GM19240 (cell line): ENCODE measurements around the gene TUBB6.

Experiments
- DNase-seq: peaks from one replicate; pipeline ENCODE4 v3.0.0; 2011; ENCODE audit warnings: low spot score; ENCODE audit not compliant: insufficient read length

The TUBB6 gene

GRCh38 chr18:12336171-12336613, 28.2 kb downstream of the TUBB6 start:
- no peak for DNase-seq

- no peak for DNase-seq
Measured at GRCh38 chr18:12336887-12337286, 28.8 kb downstream of the TUBB6 start.

- no peak for DNase-seq
Measured at GRCh38 chr18:12338382-12338781, 30.3 kb downstream of the TUBB6 start.

GRCh38 chr18:12340945-12341660, 33.1 kb downstream of the TUBB6 start:
- no peak for DNase-seq

- no peak for DNase-seq
Measured at GRCh38 chr18:12342661-12343060, 34.6 kb downstream of the TUBB6 start.

GRCh38 chr18:12345491-12346239, 37.6 kb downstream of the TUBB6 start:
- no peak for DNase-seq

GRCh38 chr18:12346240-12346565, 38.2 kb downstream of the TUBB6 start:
- DNase-seq: no peak

GRCh38 chr18:12347895-12348294, 39.9 kb downstream of the TUBB6 start:
- no peak for DNase-seq

GRCh38 chr18:12352188-12352587, 44.1 kb downstream of the TUBB6 start:
- no peak for DNase-seq

GRCh38 chr18:12359515-12359927, 51.5 kb downstream of the TUBB6 start:
- no peak for DNase-seq

- DNase-seq: no peak
Measured at GRCh38 chr18:12361770-12362378, 53.8 kb downstream of the TUBB6 start.

- DNase-seq: no peak
Measured at GRCh38 chr18:12362473-12363174, 54.6 kb downstream of the TUBB6 start.

GRCh38 chr18:12366379-12366778, 58.3 kb downstream of the TUBB6 start:
- DNase-seq: no peak

- DNase-seq: no peak
Measured at GRCh38 chr18:12366784-12367183, 58.7 kb downstream of the TUBB6 start.

- DNase-seq: no peak
Measured at GRCh38 chr18:12369211-12369610, 61.2 kb downstream of the TUBB6 start.

- no peak for DNase-seq
Measured at GRCh38 chr18:12371590-12371989, 63.5 kb downstream of the TUBB6 start.

GRCh38 chr18:12372406-12372805, 64.4 kb downstream of the TUBB6 start:
- no peak for DNase-seq

- DNase-seq: no peak
Measured at GRCh38 chr18:12373116-12373770, 65.2 kb downstream of the TUBB6 start.

GRCh38 chr18:12373771-12374116, 65.7 kb downstream of the TUBB6 start:
- no peak for DNase-seq

GRCh38 chr18:12374401-12374800, 66.4 kb downstream of the TUBB6 start:
- no peak for DNase-seq
